Islet precursor cell (in vitro differentiated cells): ENCODE results near the gene SGSM1.

ENCODE experiments used
- DNase-seq: peaks from one replicate; pipeline ENCODE4 v3.0.0-alpha.2; 2018

SGSM1 gene

DNA sequence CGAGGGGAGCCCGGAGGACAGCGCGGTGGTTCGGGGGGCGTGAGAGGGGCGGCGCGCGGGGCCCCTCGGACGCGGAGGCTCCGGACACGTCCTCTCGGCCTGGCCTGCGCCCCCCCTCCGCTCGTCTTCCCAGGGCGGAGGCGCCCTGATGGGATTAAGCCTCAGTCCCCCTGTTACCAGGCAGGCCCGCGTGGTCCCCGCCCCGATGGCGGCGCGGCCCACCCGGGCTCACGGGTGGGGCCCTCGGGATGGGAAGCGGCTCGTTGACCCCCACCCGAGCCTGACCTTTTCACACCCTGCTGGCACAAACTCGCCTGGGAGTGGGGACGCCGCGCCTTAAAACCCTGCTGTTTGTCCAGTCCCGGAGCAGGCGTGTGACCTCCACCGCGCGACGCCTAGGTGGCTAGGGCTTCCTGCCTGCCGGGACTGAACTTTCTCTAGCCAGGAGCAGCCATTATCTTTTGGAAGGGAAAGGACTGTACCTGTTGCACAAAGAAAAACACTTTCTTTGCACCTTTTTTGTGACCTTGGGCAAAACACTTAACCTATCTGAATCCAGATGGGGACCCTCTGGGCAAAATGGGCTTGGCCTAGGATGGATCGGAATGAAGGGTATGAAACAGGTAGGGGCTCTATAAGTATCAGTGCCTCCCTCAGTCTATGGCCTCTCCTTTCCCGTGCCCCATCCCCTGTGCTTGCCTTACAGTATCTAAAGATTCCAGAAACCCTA, 147.5 kb downstream of the SGSM1 start:
- DNase-seq, result peak; percentile 65

DNA sequence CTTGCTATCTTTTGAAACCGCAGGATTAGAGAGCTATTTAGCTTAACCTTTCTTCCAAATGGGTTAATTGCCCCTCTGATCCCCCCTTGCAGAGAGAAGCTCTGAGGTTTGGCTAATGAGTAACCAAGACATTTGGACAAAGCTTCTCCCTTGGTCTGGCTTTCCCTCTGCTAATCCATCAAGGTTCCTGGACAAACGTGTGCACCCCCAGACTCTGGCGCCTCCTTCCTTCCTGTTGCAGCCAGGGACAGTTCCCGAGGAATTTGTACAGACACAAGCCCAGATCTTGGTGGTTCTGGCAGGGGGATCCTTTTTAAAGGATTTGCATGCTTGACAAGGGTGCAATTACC, 148.1 kb downstream of the SGSM1 start:
- DNase-seq, result peak; percentile 81

- DNase-seq, result no peak
These were observed 148.8 kb downstream of the SGSM1 start for GRCh38 chr22:24954856-24955255.

DNA sequence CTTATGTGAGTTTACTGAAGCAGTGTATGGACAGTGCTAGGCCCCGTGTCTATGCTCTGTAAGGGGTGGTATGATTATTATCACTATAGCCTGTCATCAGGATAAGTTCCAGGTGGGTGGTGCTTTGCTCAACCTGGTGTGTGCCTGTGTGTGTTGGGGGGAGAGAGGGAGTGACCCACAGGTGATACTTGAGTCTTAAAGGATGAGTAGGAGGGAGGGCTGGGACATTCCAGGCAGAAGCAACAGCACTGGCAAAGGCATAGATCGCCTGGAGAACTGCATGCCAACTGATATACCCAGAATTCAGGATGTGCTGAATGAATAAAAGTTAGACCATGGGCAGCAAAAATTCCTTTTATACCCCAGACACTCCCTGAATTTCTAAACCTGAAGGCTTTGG, 151.0 kb downstream of the SGSM1 start:
- no peak for DNase-seq

DNA sequence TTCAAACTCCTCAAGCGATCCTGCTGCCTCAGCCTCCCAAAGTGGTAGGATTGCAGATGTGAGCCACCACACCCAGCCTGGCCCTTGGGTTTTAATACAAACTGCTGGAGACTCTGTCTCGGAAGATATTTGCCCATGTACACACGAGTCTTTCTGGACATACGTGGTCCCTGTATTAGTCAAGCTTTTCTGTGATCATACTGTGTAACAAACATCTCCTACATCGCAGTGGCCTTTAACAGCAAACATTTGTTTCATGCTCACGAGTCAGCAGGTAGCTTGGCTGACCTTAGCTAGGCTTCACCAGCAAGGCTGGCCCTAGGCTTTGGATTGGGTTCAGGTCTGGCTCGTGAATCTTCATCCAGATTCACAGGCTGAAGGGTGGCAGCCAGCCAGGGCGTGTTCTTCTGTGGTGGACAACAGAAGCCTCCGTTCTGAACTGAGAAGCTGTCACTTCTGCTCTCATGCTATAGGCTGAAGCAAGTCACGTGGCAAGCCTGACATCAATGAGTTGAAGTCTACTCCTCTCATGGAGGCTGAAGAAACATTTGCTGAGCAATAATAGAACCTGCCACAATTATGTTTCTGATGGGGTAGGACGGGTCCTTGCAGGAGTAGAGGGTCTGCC, 155.3 kb downstream of the SGSM1 start:
- DNase-seq, result no peak

DNA sequence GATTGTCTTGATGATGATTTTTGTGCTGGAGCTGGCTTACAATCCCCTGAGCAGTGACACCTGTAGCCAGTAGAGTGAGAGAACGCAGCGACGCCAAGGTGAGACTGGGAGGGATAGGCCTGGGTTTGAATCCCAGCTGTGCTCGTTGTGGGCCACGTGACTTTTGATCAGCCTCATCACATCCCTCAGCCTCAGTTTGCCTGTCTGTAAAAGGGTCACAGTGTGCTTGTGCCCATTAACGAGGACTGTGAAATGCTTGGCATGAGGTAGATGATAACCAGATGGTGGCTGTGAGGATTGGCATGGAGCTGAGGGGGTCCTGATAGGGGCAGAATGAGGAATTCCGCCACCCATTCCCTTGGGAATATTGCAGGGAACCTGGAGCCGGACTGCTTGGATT, 156.1 kb downstream of the SGSM1 start:
- no peak for DNase-seq

DNA sequence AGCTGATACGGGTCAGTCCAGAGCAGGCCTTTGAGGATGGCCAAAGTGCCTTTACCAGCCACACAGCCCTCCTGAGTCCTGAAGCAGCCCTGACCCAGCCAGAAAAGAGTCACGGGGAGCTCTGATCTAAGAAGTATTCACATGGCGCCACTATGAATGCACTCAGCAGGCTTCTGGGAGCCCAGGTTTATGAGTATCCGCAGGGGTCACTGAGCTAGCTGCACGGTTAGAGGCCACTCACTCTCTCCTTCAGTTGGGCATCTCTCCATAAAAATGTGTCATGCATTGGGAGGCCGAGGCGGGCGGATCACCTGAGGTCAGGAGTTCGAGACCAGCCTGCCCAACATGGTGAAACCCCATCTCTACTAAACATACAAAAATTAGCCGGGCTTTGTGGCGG, 156.8 kb downstream of the SGSM1 start:
- no peak for DNase-seq

GRCh38 chr22:24964441-24964840, 158.4 kb downstream of the SGSM1 start:
- DNase-seq, result no peak

- DNase-seq, result no peak
These were observed 160.0 kb downstream of the SGSM1 start for GRCh38 chr22:24965822-24966626.

DNA sequence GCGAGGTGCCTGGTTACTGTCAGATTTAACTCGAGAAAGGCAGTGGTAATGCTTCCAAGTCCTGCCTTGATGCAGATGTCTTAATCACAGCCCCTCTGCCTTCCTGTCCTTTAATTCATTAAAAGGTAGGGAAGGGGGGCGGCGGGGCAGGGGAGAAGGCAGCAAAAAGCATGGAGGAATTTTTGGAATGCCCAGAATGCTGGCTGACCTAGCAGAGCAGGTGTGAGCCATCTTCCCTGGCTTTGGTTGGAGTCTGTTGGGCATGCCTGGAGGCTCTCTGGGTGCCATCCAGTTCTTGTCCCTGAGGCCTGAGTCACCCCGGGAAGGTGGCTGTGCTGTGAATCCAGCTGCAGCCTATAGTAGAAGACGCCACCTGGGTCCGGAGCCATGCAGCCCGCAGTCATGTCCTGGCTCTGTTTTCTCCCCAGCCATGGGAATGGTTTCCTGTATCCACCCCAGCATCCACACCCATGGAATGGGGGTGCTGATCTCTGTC, 162.1 kb downstream of the SGSM1 start:
- DNase-seq, result peak; percentile 94

DNA sequence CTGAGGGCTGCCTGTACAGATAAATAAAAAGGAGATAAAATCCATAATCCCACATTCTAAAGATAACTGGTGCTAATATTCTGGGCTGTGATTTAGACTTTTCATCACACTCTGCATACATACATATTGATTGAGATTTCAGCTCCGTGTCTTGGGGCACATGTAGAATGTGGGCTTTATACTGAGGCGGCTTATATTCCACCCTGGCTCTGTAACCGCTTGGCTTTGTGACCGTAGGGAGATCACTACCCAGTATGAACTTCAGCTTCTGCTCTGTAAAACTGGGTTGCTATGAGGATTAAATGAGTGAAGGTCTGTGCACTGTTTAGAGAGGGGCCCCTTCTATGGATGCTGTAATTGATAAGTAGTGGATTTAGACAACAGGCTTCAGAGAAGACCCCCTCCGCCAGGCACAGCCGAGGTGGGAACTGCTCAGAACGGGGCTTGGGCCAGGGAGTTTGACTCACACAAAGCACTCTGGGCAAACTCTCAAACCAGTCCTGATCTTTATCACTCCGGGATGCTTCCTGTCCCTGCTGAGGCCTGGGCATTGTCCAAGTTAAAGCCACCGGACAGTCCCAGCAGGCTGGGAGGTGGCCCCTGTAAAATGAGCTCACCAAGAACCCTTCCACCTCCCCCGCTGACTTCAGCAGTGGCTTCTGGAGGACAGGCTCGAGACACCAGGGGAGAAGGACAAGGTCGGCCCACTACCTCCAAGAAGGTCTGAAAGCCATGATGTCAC, 163.7 kb downstream of the SGSM1 start:
- peak; percentile 97 for DNase-seq

DNA sequence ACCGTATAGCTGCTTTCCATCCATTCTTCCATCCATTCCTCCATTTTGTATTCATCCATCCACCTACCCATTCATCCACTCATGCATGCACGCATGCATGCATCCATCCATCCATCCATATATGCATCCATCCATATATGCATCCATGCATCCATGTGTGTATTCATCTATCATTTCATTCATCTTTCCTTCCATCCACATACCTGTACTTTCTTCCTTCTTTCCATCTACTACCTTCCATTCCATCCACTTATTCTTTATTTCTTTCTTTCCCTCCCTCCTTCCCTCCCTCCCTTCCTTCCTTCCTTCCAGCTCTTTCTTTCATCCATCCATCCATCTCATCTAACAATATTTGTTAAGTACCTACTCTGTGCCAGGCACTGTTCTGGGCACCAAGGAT, 166.4 kb downstream of the SGSM1 start:
- no peak for DNase-seq

GRCh38 chr22:24973872-24974271, 167.9 kb downstream of the SGSM1 start:
- no peak for DNase-seq

DNA sequence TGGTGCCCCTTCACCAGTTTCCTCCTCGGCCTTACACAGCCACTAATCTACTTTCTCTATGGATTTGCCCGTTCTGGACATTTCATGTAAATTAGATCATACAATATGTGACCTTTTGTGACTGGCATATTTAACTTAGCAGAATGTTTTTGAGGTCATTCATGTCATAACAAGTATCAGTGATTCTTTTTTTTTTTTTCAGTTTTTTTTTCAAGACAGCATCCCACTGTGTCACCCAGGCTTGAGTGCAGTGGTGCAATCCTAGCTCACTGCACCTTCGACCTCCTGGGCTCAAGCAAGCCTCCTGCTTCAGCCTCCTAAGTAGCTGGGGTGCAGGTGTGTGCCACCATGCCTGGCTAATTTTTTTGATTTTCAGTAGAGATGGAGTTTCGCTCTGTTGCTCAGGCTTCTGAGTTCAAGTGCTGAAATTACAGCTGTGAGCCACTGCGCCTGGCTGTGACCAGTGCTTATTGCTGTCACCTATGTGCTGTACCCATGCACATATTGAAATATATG, 169.2 kb downstream of the SGSM1 start:
- DNase-seq, result no peak

DNA sequence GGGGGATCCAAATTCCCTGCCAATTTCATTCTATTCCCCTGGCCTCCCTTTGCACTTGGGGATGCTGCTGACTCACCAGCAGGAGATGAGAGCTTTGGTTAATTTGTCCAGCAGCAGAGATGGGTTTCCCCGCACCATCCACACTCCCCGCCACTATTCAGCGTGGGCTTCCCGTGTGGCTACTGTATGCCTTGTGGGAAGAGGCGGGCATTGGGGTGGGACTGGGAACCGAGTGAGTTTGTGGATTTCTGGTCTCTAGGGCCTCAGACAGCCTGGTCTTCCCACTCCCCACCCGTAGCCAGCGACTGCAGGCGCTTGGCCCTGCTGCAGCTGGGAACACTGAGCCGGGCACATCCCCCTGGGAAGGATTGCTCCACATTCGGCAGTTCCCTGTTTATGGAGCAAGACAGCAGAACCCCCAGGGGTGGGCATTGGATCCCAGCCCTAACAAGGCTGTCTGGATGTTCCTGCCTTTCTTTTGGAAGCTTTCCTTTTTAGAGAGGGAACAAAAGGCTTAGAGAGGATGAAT, 169.9 kb downstream of the SGSM1 start:
- no peak for DNase-seq

DNA sequence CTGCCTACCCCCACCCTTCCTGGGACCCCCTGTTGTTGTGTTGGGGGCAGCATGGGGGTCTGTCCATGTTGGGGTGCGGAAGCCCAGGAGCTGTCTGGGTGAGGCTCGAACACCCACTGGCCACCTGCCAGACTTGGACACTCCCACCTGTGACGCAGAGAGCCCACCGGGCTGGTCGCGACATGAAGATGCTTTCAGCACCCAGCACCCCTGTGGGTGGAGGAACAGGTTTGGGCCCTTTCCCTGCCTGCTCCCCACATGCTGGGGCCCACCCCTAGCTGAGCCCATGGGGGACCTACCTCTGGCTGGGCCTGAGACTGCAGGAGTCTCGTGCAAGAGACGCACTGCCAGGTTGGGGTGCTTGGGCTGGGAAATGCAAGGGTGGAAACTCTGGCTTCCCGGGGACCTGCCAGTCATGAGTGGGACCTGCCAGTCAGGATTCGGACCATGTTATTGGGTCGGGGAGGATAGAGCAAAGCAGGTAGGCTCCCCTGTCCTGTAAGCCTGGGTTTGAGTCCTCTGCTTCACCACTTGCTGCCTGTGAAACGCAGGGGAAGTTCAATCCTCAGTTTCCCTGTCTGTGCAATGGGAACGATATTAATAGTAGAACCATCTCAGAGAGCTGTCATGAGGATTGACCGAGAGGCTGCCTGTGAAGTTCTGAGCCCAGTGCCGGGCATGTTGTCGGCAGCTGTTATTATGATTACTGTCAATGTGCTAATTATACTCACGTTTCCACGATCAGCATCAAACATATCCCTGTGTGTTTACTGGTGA, 170.6 kb downstream of the SGSM1 start:
- no peak for DNase-seq
